Neural progenitor cell (in vitro differentiated cells): ENCODE results near the gene STEAP3.

Experiments used
- CTCF ChIP-seq: fragments of 200-600 bp; sonication (generic); IDR thresholded peaks from 2 replicates; pipeline ENCODE4 v1.5.1; 2017; ENCODE audit warnings: antibody characterized with exemption, mild to moderate bottlenecking
- EZH2 ChIP-seq: fragments of 200-600 bp; sonication (generic); IDR thresholded peaks from 2 replicates; pipeline ENCODE4 v1.6.1; 2017; ENCODE audit warnings: antibody characterized with exemption, mild to moderate bottlenecking, moderate library complexity

- TF ChIP-seq CTCF (peak; percentile 93), EZH2 (no peak)
Observed at GRCh38 chr2:119290859-119291587, 67.4 kb downstream of the STEAP3 start.
